ENCODE measurements around the gene ZMIZ1.

Gene ZMIZ1

GRCh38 chr10:79224263-79224949 is 155.6 kb downstream of the ZMIZ1 start:
- in situ Hi-C loops (cut with MboI; ENCODE audit: low pct_unique_long_range_greater_than_20kb, low sequenced_read_pairs): no loop called here
- no peak for DNase-seq

- in situ Hi-C loops (cut with MboI; ENCODE audit: low pct_unique_long_range_greater_than_20kb, low sequenced_read_pairs): no loop called here
- no peak for DNase-seq
These were observed 156.2 kb downstream of the ZMIZ1 start for GRCh38 chr10:79224992-79225391.

GRCh38 chr10:79226391-79227245 is 157.9 kb downstream of the ZMIZ1 start:
- in situ Hi-C loops (cut with MboI; ENCODE audit: low pct_unique_long_range_greater_than_20kb, low sequenced_read_pairs): no loop called here
- no peak for DNase-seq

GRCh38 chr10:79229071-79229541 is 160.3 kb downstream of the ZMIZ1 start:
- no peak for DNase-seq
- in situ Hi-C loops (cut with MboI; ENCODE audit: low pct_unique_long_range_greater_than_20kb, low sequenced_read_pairs): no loop called here

- no peak for DNase-seq
- in situ Hi-C loops (cut with MboI; ENCODE audit: low pct_unique_long_range_greater_than_20kb, low sequenced_read_pairs): no loop called here
These were observed 161.1 kb downstream of the ZMIZ1 start for GRCh38 chr10:79229830-79230327.

GRCh38 chr10:79230328-79230830 is 161.6 kb downstream of the ZMIZ1 start:
- DNase-seq: peak; percentile 40

DNA sequence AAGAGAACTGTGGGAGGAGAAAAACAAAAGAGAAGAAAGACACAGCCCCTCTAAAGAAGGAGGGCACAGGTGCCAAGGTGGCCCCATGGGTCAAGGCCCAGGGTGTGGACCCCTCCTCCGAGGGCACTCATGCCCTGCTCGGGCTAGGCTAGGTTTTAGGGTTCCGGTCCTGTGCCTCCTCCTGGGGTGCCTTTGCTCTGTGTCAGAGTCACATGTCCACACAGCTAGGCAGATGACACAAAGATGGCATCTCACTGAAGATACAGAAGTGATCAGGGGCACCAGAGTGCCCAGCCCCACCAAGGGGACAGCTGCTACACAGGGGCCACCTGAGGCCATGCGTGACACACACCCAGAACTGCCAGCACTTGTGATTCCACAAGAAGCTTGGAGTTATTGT is 162.1 kb downstream of the ZMIZ1 start:
- DNase-seq: no peak
- in situ Hi-C loops (cut with MboI; ENCODE audit: low pct_unique_long_range_greater_than_20kb, low sequenced_read_pairs): no loop called here

More at GRCh38 chr10:79230328-79230830, 161.6 kb downstream of the ZMIZ1 start:
- in situ Hi-C loops (cut with MboI; ENCODE audit: low pct_unique_long_range_greater_than_20kb, low sequenced_read_pairs): no loop called here

- in situ Hi-C loops (cut with MboI; ENCODE audit: low pct_unique_long_range_greater_than_20kb, low sequenced_read_pairs): no loop called here
- no peak for DNase-seq
These were observed 163.1 kb downstream of the ZMIZ1 start for GRCh38 chr10:79231908-79232307.

GRCh38 chr10:79232864-79233263 is 164.1 kb downstream of the ZMIZ1 start:
- no peak for DNase-seq
- in situ Hi-C loops (cut with MboI; ENCODE audit: low pct_unique_long_range_greater_than_20kb, low sequenced_read_pairs): no loop called here

GRCh38 chr10:79234391-79235315 is 165.9 kb downstream of the ZMIZ1 start:
- in situ Hi-C loops (cut with MboI; ENCODE audit: low pct_unique_long_range_greater_than_20kb, low sequenced_read_pairs): no loop called here
- no peak for DNase-seq

- no peak for DNase-seq
- in situ Hi-C loops (cut with MboI; ENCODE audit: low pct_unique_long_range_greater_than_20kb, low sequenced_read_pairs): no loop called here
These were observed 167.1 kb downstream of the ZMIZ1 start for GRCh38 chr10:79235765-79236432.

DNA sequence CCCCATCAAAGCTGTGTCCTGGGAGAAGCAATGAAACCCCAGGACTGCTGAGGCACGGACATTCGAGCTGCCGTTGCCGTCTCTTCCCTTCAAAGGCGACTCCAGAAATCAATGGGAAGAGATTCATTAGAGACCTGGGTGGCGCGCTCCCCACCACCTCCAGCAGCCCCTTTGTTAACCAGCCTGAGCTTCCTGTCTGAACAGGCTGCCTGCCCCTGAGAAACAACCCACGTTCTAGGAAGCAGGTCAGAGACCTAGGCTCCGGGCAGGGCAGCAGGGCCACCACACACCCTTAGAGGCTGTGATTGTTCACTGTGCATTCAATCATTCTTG is 167.6 kb downstream of the ZMIZ1 start:
- in situ Hi-C loops (cut with MboI; ENCODE audit: low pct_unique_long_range_greater_than_20kb, low sequenced_read_pairs): no loop called here
- no peak for DNase-seq

DNA sequence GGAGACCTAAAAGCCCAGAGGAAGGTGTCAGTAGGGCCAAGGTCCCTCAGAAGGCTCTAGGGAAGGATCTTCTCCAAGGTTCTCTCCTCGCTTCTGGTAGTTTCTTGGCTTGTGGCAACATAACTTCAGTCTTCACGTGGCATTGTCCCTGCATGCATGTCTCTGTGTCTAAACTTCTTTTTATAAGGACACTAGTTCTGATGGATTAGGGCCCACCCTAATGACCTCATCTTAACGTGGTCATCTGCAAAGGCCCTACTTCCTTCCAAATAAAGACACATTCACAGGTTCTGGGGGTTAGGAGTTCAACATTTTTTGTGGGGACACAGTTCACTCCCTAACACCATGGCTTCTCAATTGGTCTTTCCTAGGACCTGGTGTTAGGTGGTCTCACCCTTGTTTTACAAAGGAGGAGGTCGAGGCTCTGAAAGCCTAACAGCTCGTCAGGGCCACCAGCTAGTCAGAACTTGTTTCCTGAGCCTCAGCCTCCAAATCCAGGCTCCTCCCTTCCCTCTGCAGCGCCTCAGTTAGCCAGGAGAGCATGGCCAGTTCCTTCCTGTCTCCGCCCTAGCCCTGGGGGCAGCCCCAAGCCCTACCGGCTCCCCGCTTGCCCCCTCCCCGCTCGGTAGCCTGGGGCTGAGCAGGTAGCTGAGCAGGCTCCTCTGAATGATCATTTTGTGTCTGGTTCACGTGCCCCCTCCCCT is 168.8 kb downstream of the ZMIZ1 start:
- no peak for DNase-seq
- in situ Hi-C loops (cut with MboI; ENCODE audit: low pct_unique_long_range_greater_than_20kb, low sequenced_read_pairs): no loop called here

- no peak for DNase-seq
- in situ Hi-C loops (cut with MboI; ENCODE audit: low pct_unique_long_range_greater_than_20kb, low sequenced_read_pairs): no loop called here
These were observed 169.4 kb downstream of the ZMIZ1 start for GRCh38 chr10:79238158-79238520.

DNA sequence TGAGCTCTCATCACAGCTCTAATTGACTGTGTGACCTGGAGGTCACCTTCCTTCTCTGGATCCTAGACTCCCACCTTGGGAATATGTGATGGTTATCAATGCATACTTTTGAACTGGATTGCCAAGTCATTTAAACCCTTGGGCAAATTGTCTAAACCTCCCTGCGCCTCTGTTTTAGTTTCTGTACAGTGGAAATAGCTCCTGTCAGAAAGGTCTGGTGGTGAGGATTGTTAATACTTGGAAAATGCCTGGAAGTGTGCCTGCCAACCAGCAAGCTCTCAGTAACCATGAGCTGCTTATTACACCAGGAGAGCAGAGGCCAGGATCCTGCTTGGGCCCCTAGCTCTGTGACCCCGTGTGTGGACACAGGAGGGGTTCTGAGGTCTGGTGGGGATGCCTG is 169.8 kb downstream of the ZMIZ1 start:
- DNase-seq: no peak
- in situ Hi-C loops (cut with MboI; ENCODE audit: low pct_unique_long_range_greater_than_20kb, low sequenced_read_pairs): no loop called here

- in situ Hi-C loops (cut with MboI; ENCODE audit: low pct_unique_long_range_greater_than_20kb, low sequenced_read_pairs): no loop called here
- no peak for DNase-seq
These were observed 170.6 kb downstream of the ZMIZ1 start for GRCh38 chr10:79239275-79239779.

DNA sequence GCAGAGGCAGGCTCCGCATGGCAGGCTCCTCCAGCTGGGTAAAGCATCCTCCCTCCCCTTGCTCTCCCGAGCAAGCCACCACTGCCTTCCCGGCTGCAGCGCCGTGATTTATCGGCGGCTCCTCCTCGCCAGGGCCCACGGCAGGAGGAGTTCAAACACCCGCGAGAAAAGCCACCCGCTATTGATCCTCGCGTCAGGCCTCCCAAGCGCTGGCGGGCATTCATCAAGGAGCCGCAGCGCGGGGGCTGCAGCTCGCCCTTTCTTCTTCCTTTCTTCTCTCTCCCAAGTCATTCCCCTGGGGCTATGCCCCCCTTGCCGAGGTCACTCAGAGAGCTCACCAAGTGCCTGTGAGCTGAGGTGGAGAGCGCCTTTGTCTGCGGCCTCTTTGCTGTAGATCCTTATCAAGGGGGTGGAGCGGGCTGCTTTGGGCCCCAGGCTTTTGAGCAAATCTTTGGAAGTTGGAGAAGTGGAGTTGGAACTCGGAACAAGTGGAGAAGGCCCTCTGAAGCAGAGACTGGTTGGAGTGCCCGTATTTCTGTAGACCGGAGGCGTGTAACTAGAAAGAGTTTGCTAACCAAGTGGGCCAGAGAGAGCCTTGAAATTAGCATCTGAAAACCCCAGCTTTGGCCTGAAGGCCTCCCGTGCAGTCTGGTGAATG is 171.3 kb downstream of the ZMIZ1 start:
- in situ Hi-C loops (cut with MboI; ENCODE audit: low pct_unique_long_range_greater_than_20kb, low sequenced_read_pairs): no loop called here
- DNase-seq: no peak

DNA sequence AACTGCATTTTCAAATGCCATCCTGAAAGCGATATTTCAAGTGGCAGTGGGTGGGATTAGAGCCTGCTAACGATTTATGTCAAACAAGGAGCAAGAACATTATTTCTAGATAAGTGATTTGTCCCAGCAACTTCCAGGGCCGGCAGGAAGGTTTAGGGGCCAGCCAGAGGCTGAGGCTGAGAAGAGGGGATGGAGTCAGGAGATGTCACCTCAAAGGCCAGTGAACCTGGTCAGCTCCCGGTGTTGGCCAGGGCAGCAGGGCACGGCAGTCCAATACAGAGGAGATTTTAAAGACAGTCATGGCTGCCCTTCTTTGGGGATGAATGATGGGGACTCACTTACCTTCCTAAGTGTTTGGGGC is 172.8 kb downstream of the ZMIZ1 start:
- no peak for DNase-seq

More for the DNA sequence above, 172.8 kb downstream of the ZMIZ1 start:
- in situ Hi-C loops (cut with MboI; ENCODE audit: low pct_unique_long_range_greater_than_20kb, low sequenced_read_pairs): no loop called here

All from KBM-7 (cell line).